ENCODE results near the gene SMAGP. TPM values are rescaled to one million over a fixed set of nuclear protein-coding genes. Genes with fewer than 3 reads are reported as not detected.
A peak's percentile ranks its signal among the peaks of the same experiment; 100 is the strongest.

Gene SMAGP
- total RNA-seq, 2 donors from 2014 or later = 2.3 to 3.8 TPM

DNA sequence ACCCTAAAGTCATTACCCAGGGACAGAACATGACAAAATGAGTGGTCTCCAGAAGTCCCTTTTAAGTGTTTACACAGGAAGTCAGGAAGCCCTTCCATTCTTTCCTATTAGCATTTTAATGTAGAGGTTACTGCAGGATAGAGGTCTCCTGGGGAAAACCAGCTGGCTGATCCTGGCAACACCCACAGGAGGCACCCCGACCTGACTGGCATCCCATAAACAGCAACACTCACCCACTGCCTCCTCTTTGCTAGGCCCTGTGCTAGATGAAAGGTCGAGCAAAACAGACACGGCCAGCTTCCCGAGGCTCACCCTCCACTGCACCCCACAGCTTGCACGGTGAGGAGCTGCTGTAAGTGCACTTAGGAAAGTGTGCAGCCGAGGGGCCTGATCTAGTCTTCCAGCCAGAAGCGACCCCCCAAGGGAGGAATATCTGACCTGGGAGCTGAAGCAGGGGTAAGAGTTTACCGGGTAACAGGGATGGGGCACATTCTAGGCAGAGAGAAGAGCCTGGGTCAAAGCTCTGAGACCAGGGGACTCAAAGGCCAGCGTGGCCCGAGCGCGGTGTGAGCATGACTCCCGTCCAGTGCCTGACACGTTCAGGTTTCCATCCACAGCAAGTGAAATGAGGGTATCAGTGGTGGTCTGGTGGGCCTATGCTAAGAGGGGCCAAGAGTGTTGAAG lies 22.6 kb downstream of the SMAGP start:
- no peak overlapping the region for H3K27ac ChIP-seq
- no peaks in the 10 kb centered on the region for H3K9me3 ChIP-seq
- H3K4me1 ChIP-seq = peaks cover 0 to 29% of the 10 kb centered on the region in 2 donors
- H3K36me3 ChIP-seq = peaks cover 26% of the 10 kb centered on the region
- H3K27me3 ChIP-seq = no peaks in the 10 kb centered on the region
- TF ChIP-seq, protein P1, sequence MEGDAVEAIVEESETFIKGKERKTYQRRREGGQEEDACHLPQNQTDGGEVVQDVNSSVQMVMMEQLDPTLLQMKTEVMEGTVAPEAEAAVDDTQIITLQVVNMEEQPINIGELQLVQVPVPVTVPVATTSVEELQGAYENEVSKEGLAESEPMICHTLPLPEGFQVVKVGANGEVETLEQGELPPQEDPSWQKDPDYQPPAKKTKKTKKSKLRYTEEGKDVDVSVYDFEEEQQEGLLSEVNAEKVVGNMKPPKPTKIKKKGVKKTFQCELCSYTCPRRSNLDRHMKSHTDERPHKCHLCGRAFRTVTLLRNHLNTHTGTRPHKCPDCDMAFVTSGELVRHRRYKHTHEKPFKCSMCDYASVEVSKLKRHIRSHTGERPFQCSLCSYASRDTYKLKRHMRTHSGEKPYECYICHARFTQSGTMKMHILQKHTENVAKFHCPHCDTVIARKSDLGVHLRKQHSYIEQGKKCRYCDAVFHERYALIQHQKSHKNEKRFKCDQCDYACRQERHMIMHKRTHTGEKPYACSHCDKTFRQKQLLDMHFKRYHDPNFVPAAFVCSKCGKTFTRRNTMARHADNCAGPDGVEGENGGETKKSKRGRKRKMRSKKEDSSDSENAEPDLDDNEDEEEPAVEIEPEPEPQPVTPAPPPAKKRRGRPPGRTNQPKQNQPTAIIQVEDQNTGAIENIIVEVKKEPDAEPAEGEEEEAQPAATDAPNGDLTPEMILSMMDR (IDR thresholded peaks at IDR 0.05) = no peak
- H3K4me3 ChIP-seq = no peak overlapping the region
- no peak for DNase-seq (ENCODE audit: low spot score)

DNA sequence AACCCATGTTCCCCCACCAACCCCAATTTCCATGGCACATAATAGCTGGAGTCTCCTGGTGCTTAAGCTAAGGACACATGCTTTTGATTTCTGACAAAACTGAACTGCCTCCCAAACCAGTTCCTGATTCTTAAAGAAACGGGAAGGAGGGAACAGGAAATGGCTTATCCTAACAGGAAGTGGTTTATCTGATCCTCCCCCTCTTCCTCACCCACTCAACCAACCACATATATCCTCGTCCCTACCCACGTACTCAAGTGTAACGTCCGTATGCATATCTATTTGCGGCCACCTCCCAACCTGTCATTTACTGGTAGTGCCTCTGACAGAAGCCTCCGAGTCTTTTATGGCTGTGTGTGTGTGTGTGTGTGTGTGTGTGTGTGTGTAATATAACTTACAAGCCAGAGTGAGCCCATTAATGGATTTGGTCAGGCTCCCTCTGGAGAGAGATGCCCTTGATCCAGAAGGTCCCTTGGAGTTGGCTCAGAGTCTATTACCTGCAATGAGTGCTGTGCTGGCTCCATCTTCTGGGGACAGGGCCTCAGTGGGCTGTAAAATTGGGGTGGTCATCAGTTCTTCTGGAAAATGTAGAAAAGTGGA lies 23.9 kb downstream of the SMAGP start:
- Histone ChIP-seq H3K9me3 (no peaks in the 10 kb centered on the region), H3K36me3 (peaks cover 39% of the 10 kb centered on the region), H3K27me3 (no peaks in the 10 kb centered on the region), H3K4me1 (peaks cover 0 to 35% of the 10 kb centered on the region in 2 donors), H3K4me3 (no peak overlapping the region), H3K27ac (peak overlapping the region; percentile 19 to 37)
- TF ChIP-seq, protein P1 (IDR thresholded peaks at IDR 0.05) = peak in 1 of 2 donors; percentile 32
- no peak for DNase-seq (ENCODE audit: low spot score)

DNA sequence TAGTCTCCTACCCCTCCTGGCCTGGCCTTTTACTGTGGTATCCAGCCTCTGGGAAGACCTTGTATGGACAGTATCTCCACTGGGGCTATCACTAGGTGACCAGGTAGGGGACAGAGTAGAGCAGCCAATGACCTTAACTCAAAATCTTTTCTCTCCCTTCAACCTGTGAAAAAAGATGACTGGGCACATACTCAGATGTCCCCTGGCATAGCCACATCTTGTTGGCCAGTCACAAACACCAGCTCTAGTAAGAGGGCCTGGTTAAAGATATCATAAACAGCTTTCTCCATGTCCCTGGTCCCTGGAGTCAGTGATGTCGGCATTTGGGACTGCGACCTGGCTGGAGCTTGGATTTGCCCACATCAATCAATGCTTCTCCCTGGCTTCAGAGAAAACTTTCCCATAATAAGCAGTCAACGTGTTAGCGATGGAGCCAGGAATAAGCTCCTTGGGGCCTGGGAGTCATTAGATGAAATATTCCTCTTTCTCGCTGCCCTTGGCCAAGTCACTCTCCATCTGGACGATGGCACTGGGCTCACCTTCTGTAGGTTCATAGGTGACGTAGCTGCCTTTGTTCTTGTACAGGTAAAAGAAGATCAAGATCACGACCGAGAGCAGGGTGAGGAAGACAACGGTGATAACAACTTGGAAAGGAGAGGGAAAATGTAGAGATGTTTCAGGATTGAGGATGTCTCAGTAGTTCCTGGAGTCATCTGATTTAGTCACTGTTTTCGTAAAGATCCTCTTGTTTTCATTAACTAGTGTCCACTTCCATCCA lies 24.6 kb downstream of the SMAGP start:
- Histone ChIP-seq H3K4me3 (no peak overlapping the region), H3K4me1 (peaks cover 0 to 41% of the 10 kb centered on the region in 2 donors), H3K27ac (peak overlapping the region in 1 of 2 donors; percentile 37), H3K27me3 (no peaks in the 10 kb centered on the region), H3K36me3 (peaks cover 46% of the 10 kb centered on the region), H3K9me3 (no peaks in the 10 kb centered on the region)
- no peak for DNase-seq (ENCODE audit: low spot score)
- TF ChIP-seq, protein P1 (IDR thresholded peaks at IDR 0.05) = no peak

DNA sequence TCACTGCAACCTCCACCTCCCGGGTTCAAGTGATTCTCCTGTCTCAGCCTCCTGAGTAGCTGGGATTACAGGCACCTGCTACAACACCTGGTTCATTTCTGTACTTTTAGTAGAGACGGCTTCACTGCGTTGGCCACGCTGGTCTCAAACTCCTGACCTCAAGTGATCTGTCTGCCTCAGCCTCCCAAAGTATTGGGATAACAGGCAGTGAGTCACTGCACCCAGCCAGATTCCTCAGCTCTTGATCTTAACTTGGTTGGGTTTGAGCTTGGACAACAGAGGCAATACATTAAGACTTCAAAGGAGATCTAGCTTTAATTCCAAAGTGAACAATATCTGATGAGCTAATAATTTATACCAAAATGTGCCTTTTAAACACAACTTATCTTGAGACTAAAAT lies 25.9 kb downstream of the SMAGP start:
- TF ChIP-seq, protein P1 (IDR thresholded peaks at IDR 0.05) = no peak
- peaks cover 51% of the 10 kb centered on the region for H3K36me3 ChIP-seq
- no peaks in the 10 kb centered on the region for H3K27me3 ChIP-seq
- H3K4me3 ChIP-seq = no peak overlapping the region
- H3K4me1 ChIP-seq = peaks cover 0 to 53% of the 10 kb centered on the region in 2 donors
- no peak overlapping the region for H3K27ac ChIP-seq
- no peaks in the 10 kb centered on the region for H3K9me3 ChIP-seq
- no peak for DNase-seq (ENCODE audit: low spot score)

DNA sequence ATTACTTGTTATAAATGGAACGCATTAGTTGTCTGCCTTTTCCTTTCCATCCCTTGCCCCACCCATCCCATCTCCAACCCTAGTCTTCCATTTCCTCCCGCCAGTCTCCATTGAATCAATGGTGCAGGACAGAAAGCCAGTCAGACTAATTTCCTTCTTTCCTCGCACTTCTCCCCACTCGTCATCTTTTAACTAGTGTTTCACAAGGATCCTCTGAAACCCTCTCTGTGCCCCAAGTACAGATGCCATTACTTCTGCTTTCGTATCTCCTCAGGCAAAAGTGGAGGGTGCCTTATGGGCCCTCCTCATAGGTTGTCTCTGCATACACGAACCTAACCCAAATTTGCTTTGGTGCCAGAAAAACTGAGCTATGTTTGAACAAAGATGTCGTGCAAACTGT lies 27.3 kb downstream of the SMAGP start:
- Histone ChIP-seq H3K36me3 (peaks cover 51% of the 10 kb centered on the region), H3K9me3 (no peaks in the 10 kb centered on the region), H3K4me1 (peaks cover 0 to 58% of the 10 kb centered on the region in 2 donors), H3K4me3 (no peak overlapping the region), H3K27me3 (no peaks in the 10 kb centered on the region), H3K27ac (no peak overlapping the region)
- TF ChIP-seq, protein P1 (IDR thresholded peaks at IDR 0.05) = no peak
- DNase-seq (ENCODE audit: low spot score) = no peak
